C4-2B (cell line): ENCODE measurements around the gene CHST11.

Experiments used
- CTCF ChIP-seq: fragments of 450-650 bp; conservative IDR thresholded peaks from 2 replicates; pipeline ENCODE4 v1.5.1; 2017; ENCODE audit warnings: mild to moderate bottlenecking
- ZFX ChIP-seq: fragments of 450-650 bp; IDR thresholded peaks from 2 replicates; pipeline ENCODE4 v1.6.1; 2017

GRCh38 chr12:104622928-104623327 is 166.2 kb downstream of the CHST11 start:
- TF ChIP-seq CTCF, result no peak
- no peak for TF ChIP-seq ZFX
